ENCODE measurements around the gene HPS1. TPM values are rescaled to one million over a fixed set of nuclear protein-coding genes. Genes with fewer than 3 reads are reported as not detected.

HPS1 gene
- total RNA-seq, 1 experiment from 2014 or later, result 47.4 TPM

GRCh38 chr10:98407744-98408241 lies 38.9 kb downstream of the HPS1 start:
- Histone ChIP-seq H3K4me1 (ENCODE audit: insufficient read depth, low read length) (no peaks in the 10 kb centered on the region), H3K79me2 (ENCODE audit: insufficient read depth, low read length) (no peaks in the 10 kb centered on the region), H3K27ac (ENCODE audit: insufficient read length, low read depth, low read length) (no peak overlapping the region), H2BK5ac (ENCODE audit: insufficient read length, low read length) (no peak overlapping the region), H4K5ac (ENCODE audit: insufficient read length, low read depth, low read length) (no peak overlapping the region), H3K9ac (ENCODE audit: extremely low read depth, insufficient read length, low read length) (no peak overlapping the region), H4K91ac (ENCODE audit: insufficient read length, low read depth, low read length) (no peak overlapping the region), H3K14ac (ENCODE audit: insufficient read depth, low read length) (no peak overlapping the region), H3K4me2 (ENCODE audit: insufficient read depth, insufficient read length, low read length) (no peak overlapping the region), H3K18ac (ENCODE audit: insufficient read length, low read depth, low read length) (no peak overlapping the region), H3T11ph (ENCODE audit: low read length) (no peak overlapping the region), H2BK12ac (ENCODE audit: insufficient read length, low read depth, low read length) (no peak overlapping the region), H3K56ac (ENCODE audit: insufficient read length, low read depth, low read length) (no peak overlapping the region), H3K79me1 (ENCODE audit: insufficient read depth, low read depth, low read length, poor library complexity, severe bottlenecking) (no peaks in the 10 kb centered on the region), H2AFZ (ENCODE audit: low read length) (no peak overlapping the region), H2BK20ac (ENCODE audit: low read depth, low read length, poor library complexity, severe bottlenecking) (no peak overlapping the region), H3K27me3 (ENCODE audit: insufficient read depth, low read length) (no peaks in the 10 kb centered on the region), H2AK5ac (ENCODE audit: insufficient read length, low read length) (no peak overlapping the region), H3K23me2 (ENCODE audit: insufficient read length, low read depth, low read length, poor library complexity, severe bottlenecking) (no peaks in the 10 kb centered on the region), H2BK15ac (ENCODE audit: low read depth, low read length) (no peak overlapping the region), H3K4ac (ENCODE audit: low read depth, low read length) (no peak overlapping the region), H4K20me1 (ENCODE audit: control insufficient read depth, insufficient read depth, insufficient read length) (no peaks in the 10 kb centered on the region), H3K23ac (ENCODE audit: insufficient read length, low read depth, low read length) (no peak overlapping the region), H2BK120ac (ENCODE audit: low read depth, low read length, poor library complexity, severe bottlenecking) (no peak overlapping the region), H3K9me3 (ENCODE audit: control insufficient read depth, low read depth, low read length) (no peaks in the 10 kb centered on the region), H4K8ac (replicated peaks; ENCODE audit: insufficient read length, low read depth, low read length) (no peak overlapping the region)
- no peaks in the 10 kb centered on the region; a peak in 2 of 7 replicates for H3K36me3 Mint-ChIP-seq (ENCODE audit: insufficient read depth in 1 of 3, low read depth in 3 of 3)
- DNase-seq, result no peak
- no peaks in the 10 kb centered on the region for H3K9me3 Mint-ChIP-seq
- H3K4me3 Mint-ChIP-seq, result no peak overlapping the region
- WGBS (ENCODE audit: extremely low coverage, insufficient read length, low lambda C conversion rate), result no CpG with 5 or more reads among the region's 18 CpGs
- H3K27me3 Mint-ChIP-seq (ENCODE audit: low read depth), result no peaks in the 10 kb centered on the region; the same call in 1 of the 2 replicates
- H3K4me1 Mint-ChIP-seq, result peaks cover 5 to 8% of the 10 kb centered on the region in 2 experiments
- no peak overlapping the region for H3K27ac Mint-ChIP-seq
- no peak for TF ChIP-seq CTCF (conservative IDR thresholded peaks at IDR 0.05)
